ENCODE data around the gene TMEM198.

Gene TMEM198

GRCh38 chr2:219526320-219527075 lies 17.3 kb upstream of the TMEM198 start:
- no peak for DNase-seq (ENCODE audit: low read depth in 2 of 2)

- DNase-seq (ENCODE audit: low read depth in 2 of 2) = no peak
These were observed 16.8 kb upstream of the TMEM198 start for GRCh38 chr2:219527076-219527394.

GRCh38 chr2:219527472-219527871 lies 16.4 kb upstream of the TMEM198 start:
- no peak for DNase-seq (ENCODE audit: low read depth in 2 of 2)

- peak; percentile 83 to 85 for DNase-seq (ENCODE audit: low read depth in 2 of 2)
These were observed 13.5 kb upstream of the TMEM198 start for GRCh38 chr2:219530048-219530963.

- no peak for DNase-seq (ENCODE audit: low read depth in 2 of 2)
These were observed 12.0 kb upstream of the TMEM198 start for GRCh38 chr2:219531639-219532377.

- no peak for DNase-seq (ENCODE audit: low read depth in 2 of 2)
These were observed 11.5 kb upstream of the TMEM198 start for GRCh38 chr2:219532378-219532649.

GRCh38 chr2:219533930-219534661 lies 9.7 kb upstream of the TMEM198 start:
- DNase-seq (ENCODE audit: low read depth in 2 of 2) = no peak

- no peak for DNase-seq (ENCODE audit: low read depth in 2 of 2)
These were observed 7.4 kb upstream of the TMEM198 start for GRCh38 chr2:219536425-219536824.

- no peak for DNase-seq (ENCODE audit: low read depth in 2 of 2)
These were observed 6.9 kb upstream of the TMEM198 start for GRCh38 chr2:219536967-219537366.

- DNase-seq (ENCODE audit: low read depth in 2 of 2) = no peak
These were observed 6.0 kb upstream of the TMEM198 start for GRCh38 chr2:219537657-219538488.

- no peak for DNase-seq (ENCODE audit: low read depth in 2 of 2)
These were observed 5.3 kb upstream of the TMEM198 start for GRCh38 chr2:219538504-219538951.

GRCh38 chr2:219538956-219539788 lies 4.7 kb upstream of the TMEM198 start:
- no peak for DNase-seq (ENCODE audit: low read depth in 2 of 2)

- DNase-seq (ENCODE audit: low read depth in 2 of 2) = no peak
These were observed 3.7 kb upstream of the TMEM198 start for GRCh38 chr2:219539926-219540678.

GRCh38 chr2:219540784-219541504 lies 2.9 kb upstream of the TMEM198 start:
- DNase-seq (ENCODE audit: low read depth in 2 of 2) = no peak

- DNase-seq (ENCODE audit: low read depth in 2 of 2) = peak; percentile 80 to 83
These were observed 2.1 kb upstream of the TMEM198 start for GRCh38 chr2:219541611-219542180.

GRCh38 chr2:219542931-219543595 lies 765 bp upstream of the TMEM198 start:
- peak in 1 of 2 donors; percentile 8 for DNase-seq (ENCODE audit: low read depth in 2 of 2)

- DNase-seq (ENCODE audit: low read depth in 2 of 2) = no peak
These were observed 739 bp downstream of the TMEM198 start for GRCh38 chr2:219544567-219544966.
